Measurements from ENCODE around the gene HMX2.

The HMX2 gene

GRCh38 chr10:123139521-123140163 is 8.3 kb upstream of the HMX2 start:
- DNase-seq = no peak

GRCh38 chr10:123140164-123140982 is 7.6 kb upstream of the HMX2 start:
- no peak for DNase-seq

- DNase-seq = no peak
Observed at GRCh38 chr10:123140983-123141390, 6.9 kb upstream of the HMX2 start.

GRCh38 chr10:123141791-123142700 is 5.9 kb upstream of the HMX2 start:
- DNase-seq = no peak

- DNase-seq = no peak
Observed at GRCh38 chr10:123142701-123143161, 5.2 kb upstream of the HMX2 start.

GRCh38 chr10:123143162-123143824 is 4.6 kb upstream of the HMX2 start:
- DNase-seq = no peak

- no peak for DNase-seq
Observed at GRCh38 chr10:123143825-123144168, 4.1 kb upstream of the HMX2 start.

- DNase-seq = no peak
Observed at GRCh38 chr10:123144697-123145541, 3.0 kb upstream of the HMX2 start.

GRCh38 chr10:123145542-123146012 is 2.4 kb upstream of the HMX2 start:
- no peak for DNase-seq

GRCh38 chr10:123146013-123146893 is 1.7 kb upstream of the HMX2 start:
- no peak for DNase-seq

GRCh38 chr10:123146894-123147634 is 872 bp upstream of the HMX2 start:
- no peak for DNase-seq

- no peak for DNase-seq
Observed at GRCh38 chr10:123148414-123149161, 652 bp downstream of the HMX2 start.

- no peak for DNase-seq
Observed at GRCh38 chr10:123149162-123149567, 1.2 kb downstream of the HMX2 start.

- no peak for DNase-seq
Observed at GRCh38 chr10:123149568-123150270, 1.8 kb downstream of the HMX2 start.

GRCh38 chr10:123150271-123150985 is 2.5 kb downstream of the HMX2 start:
- no peak for DNase-seq

GRCh38 chr10:123150986-123151736 is 3.2 kb downstream of the HMX2 start:
- DNase-seq = no peak

- no peak for DNase-seq
Observed at GRCh38 chr10:123151737-123152135, 3.8 kb downstream of the HMX2 start.
